K562 (cell line): ENCODE measurements around the gene SNX9. TPM values are rescaled to one million over a fixed set of nuclear protein-coding genes. Genes with fewer than 3 reads are reported as not detected.

Source experiments
- ATAC-seq: fragments of 200-7000 bp; cut with Tn5 transposase; 3 replicates; pipeline ENCODE4 v1.9.1; 2020; ENCODE audit warnings: moderate library complexity
- BruUV-seq: library from RNA; stranded (reverse); fragments of 400-500 nt; replicated peaks from 2 replicates; lab custom pipeline; 2021; lab: Mats Ljungman, UMichigan
- CTCF ChIA-PET: fragments of 300-600 bp; formaldehyde crosslinking; extraction: SDS; loops from one replicate; lab custom pipeline; 2021; ENCODE audit warnings: low intra/inter-chr PET ratio; lab: Yijun Ruan, JAX
- POLR2A ChIA-PET: fragments of 300-600, 350-650 bp; sonication (Branson Sonifier 250); formaldehyde crosslinking; extraction: SDS; loops from one replicate; lab custom pipeline; 2021; ENCODE audit warnings: antibody characterized with exemption, inconsistent platforms; lab: Yijun Ruan, JAX
- DNase-seq, 4 experiments: peaks; one replicate each; pipeline versions ENCODE4 v3.0.0 to v3.0.0-alpha.2; 2011 to 2018; ENCODE audit warnings: low spot score in 3 of 4, mixed read lengths in 3 of 4; ENCODE audit errors: extremely low read depth in 1 of 4
- FAIRE-seq: peaks from 2 replicates; lab custom pipeline; 2011; peaks lifted over from hg19 to GRCh38; lab: Jason Lieb, UNC
- H2AFZ ChIP-seq: 2 replicates; pipeline ENCODE4 v1.6.0; 2011; ENCODE audit warnings: low read depth, low read length, control low read depth, inconsistent platforms
- H3K27ac ChIP-seq: fragments of 200-600 bp; 3 replicates; pipeline ENCODE4 v1.8.0; 2011; ENCODE audit warnings: low read depth, mild to moderate bottlenecking, control low read depth, inconsistent platforms, low read length, moderate library complexity, mixed read lengths; ENCODE audit errors: extremely low read depth
- H3K27me3 ChIP-seq, 2 experiments: fragments of 300-600 bp in 1 of 2; 2 replicates in 1 of 2; 3 replicates in 1 of 2; pipeline versions ENCODE4 v1.6.0 to v1.8.0; 2011; ENCODE audit warnings: inconsistent platforms in 2 of 2, low read length in 2 of 2, mild to moderate bottlenecking in 1 of 2, mixed read lengths in 1 of 2, moderate library complexity in 1 of 2; ENCODE audit not compliant: control insufficient read depth in 2 of 2, insufficient read depth in 2 of 2
- H3K36me3 ChIP-seq: fragments of 300-600 bp; 3 replicates; pipeline ENCODE4 v1.8.0; 2011; ENCODE audit warnings: mild to moderate bottlenecking, low read length, inconsistent platforms; ENCODE audit not compliant: control insufficient read depth, insufficient read depth
- H3K4me1 ChIP-seq, 2 experiments: fragments of 200-600 bp in 1 of 2; replicated peaks in 1 of 2; 2 replicates in 1 of 2; 3 replicates in 1 of 2; pipeline versions ENCODE4 v1.5.1 to v1.8.0; 2011; ENCODE audit warnings: inconsistent platforms in 2 of 2, low read length in 2 of 2, mild to moderate bottlenecking in 1 of 2, mixed read lengths in 1 of 2, moderate library complexity in 1 of 2; ENCODE audit not compliant: control insufficient read depth in 2 of 2, insufficient read depth in 2 of 2
- H3K4me2 ChIP-seq: 2 replicates; pipeline ENCODE4 v1.6.1; 2011; ENCODE audit warnings: low read length, control low read depth, inconsistent platforms, mixed read lengths; ENCODE audit not compliant: insufficient read depth
- H3K4me3 ChIP-seq: fragments of 200-600 bp; sonication (generic), shearing (Covaris generic); 2 replicates; pipeline ENCODE4 v1.5.1; 2016; ENCODE audit warnings: control low read depth, inconsistent platforms
- H3K79me2 ChIP-seq: fragments of 200-600 bp; 3 replicates; pipeline ENCODE4 v1.8.0; 2011; ENCODE audit warnings: low read length, inconsistent platforms; ENCODE audit not compliant: control insufficient read depth, insufficient read depth
- H3K9ac ChIP-seq, 2 experiments: 2 replicates each; pipeline versions ENCODE4 v1.6.0 to v1.6.1; 2011; ENCODE audit warnings: low read depth in 2 of 2, low read length in 2 of 2, control low read depth in 1 of 2, inconsistent platforms in 1 of 2, mild to moderate bottlenecking in 1 of 2, mixed read lengths in 1 of 2; ENCODE audit not compliant: insufficient read depth in 1 of 2
- H3K9me1 ChIP-seq: one replicate; pipeline ENCODE4 v1.6.0; 2011; ENCODE audit warnings: inconsistent platforms, mild to moderate bottlenecking, low read length, moderate library complexity; ENCODE audit not compliant: control insufficient read depth, insufficient read depth
- H3K9me3 ChIP-seq: replicated peaks from 2 replicates; pipeline ENCODE4 v1.5.1; 2011; ENCODE audit warnings: low read depth, low read length, inconsistent platforms; ENCODE audit not compliant: control insufficient read depth, insufficient read depth
- H4K20me1 ChIP-seq: replicated peaks from 2 replicates; pipeline ENCODE4 v1.6.1; 2011; ENCODE audit warnings: low read length, inconsistent platforms, mixed read lengths; ENCODE audit not compliant: control insufficient read depth, insufficient read depth
- ARID1B ChIP-seq: fragments of 450-650 bp; IDR thresholded peaks from 2 replicates; pipeline ENCODE4 v1.6.1; 2016; ENCODE audit warnings: antibody characterized with exemption, mild to moderate bottlenecking, inconsistent platforms
- GTF2E2 ChIP-seq: fragments of 200-800 bp; sonication (Bioruptor generic); IDR thresholded peaks from 2 replicates; pipeline ENCODE4 v1.6.1; 2016; ENCODE audit warnings: missing genetic modification characterization, missing compliant biosample characterization
- HDAC1 ChIP-seq, 2 experiments: fragments of 450-650 bp; IDR thresholded peaks; 2 replicates each; pipeline ENCODE4 v1.6.1; 2016 to 2017; ENCODE audit warnings: inconsistent platforms in 1 of 2, mild to moderate bottlenecking in 1 of 2, moderate library complexity in 1 of 2
- KDM1A ChIP-seq, 2 experiments: fragments of 450-650 bp; IDR thresholded peaks; 2 replicates each; pipeline ENCODE4 v1.6.1; 2016; ENCODE audit warnings: mild to moderate bottlenecking in 2 of 2
- MBD2 ChIP-seq: sonication (generic); IDR thresholded peaks from 2 replicates; pipeline ENCODE4 v1.6.1; 2016; ENCODE audit warnings: low read depth, borderline replicate concordance
- NFE2 ChIP-seq: IDR thresholded peaks from 2 replicates; pipeline ENCODE4 v1.6.1; 2014; ENCODE audit warnings: antibody characterized with exemption, low read depth
- NR1H2 ChIP-seq: sonication (generic); formaldehyde crosslinking; IDR thresholded peaks from 2 replicates; pipeline ENCODE4 v1.4.0; 2020; ENCODE audit warnings: mild to moderate bottlenecking, missing genetic modification reagents
- SIN3B ChIP-seq: fragments of 450-650 bp; IDR thresholded peaks from 2 replicates; pipeline ENCODE4 v1.6.1; 2017; ENCODE audit warnings: low read depth, mild to moderate bottlenecking, moderate library complexity
- SOX6 ChIP-seq: fragments of 450-650 bp; IDR thresholded peaks from 2 replicates; pipeline ENCODE4 v1.6.1; 2014; ENCODE audit warnings: mild to moderate bottlenecking
- TCF3 ChIP-seq: sonication (generic); formaldehyde crosslinking; IDR thresholded peaks from 2 replicates; pipeline ENCODE4 v1.4.0; 2020; ENCODE audit warnings: mild to moderate bottlenecking, missing genetic modification reagents
- TEAD4 ChIP-seq, 2 experiments: sonication (generic) in 1 of 2; formaldehyde crosslinking in 1 of 2; IDR thresholded peaks; 2 replicates each; pipeline versions ENCODE4 v1.6.1 to v1.8.0; 2012 to 2022; ENCODE audit warnings: borderline replicate concordance in 1 of 2, inconsistent platforms in 1 of 2, low read length in 1 of 2, mild to moderate bottlenecking in 1 of 2, missing genetic modification reagents in 1 of 2
- ZNF384 ChIP-seq: IDR thresholded peaks from 2 replicates; pipeline ENCODE4 v1.6.1; 2012; ENCODE audit warnings: low read depth, low read length, improper control_type of control experiment
- WGBS: fragments of 100-300 bp; shearing (Covaris generic); methylation state at CpG from one replicate; pipeline ENCODE4 v1.1.6; 2016; ENCODE audit warnings: low coverage, mixed read lengths; ENCODE audit not compliant: insufficient coverage; ENCODE audit errors: missing lambda C conversion rate; 5-methylcytosine and 5-hydroxymethylcytosine counted together
- in situ Hi-C: fragments of 300-500 bp; cut with MboI; formaldehyde crosslinking; loops from 4 replicates; pipeline ENCODE4 v1.15.0; 2018; ENCODE audit warnings: inconsistent platforms, mixed read lengths
- intact Hi-C: fragments of 100-400 bp; cut with micrococcal nuclease; formaldehyde crosslinking; loops from 2 replicates; pipeline ENCODE4 v1.14.2; 2022
- polyA plus RNA-seq, 8 experiments: library from polyadenylated mRNA; depleted of rRNA in 4 of 8; stranded (reverse) in 5 of 8; unstranded in 3 of 8; fragments of >200 nt; fragmentation: Nextera tagmentation in 2 of 8; fragmentation: Illumina TruSeq in 1 of 8; extraction: Ambion mirVana in 2 of 8; extraction: Trizol in 1 of 8; gene quantifications; 2 replicates each; pipeline versions ENCODE4 v1.2.1 to v1.2.3, GENCODE V29; 2011 to 2014; ENCODE audit warnings: inconsistent platforms in 1 of 8, missing spikeins in 1 of 8
- total RNA-seq, 7 experiments: library from RNA; depleted of rRNA in 6 of 7; stranded (reverse); fragments of >200 nt in 6 of 7; fragmentation: Illumina TruSeq in 2 of 7; extraction: Trizol in 2 of 7; gene quantifications; 2 replicates each; pipeline versions ENCODE4 v1.2.1 to v1.2.3, GENCODE V29; 2011 to 2021; ENCODE audit warnings: low replicate concordance in 1 of 7
- TF ChIP-seq, protein P1 (sequence below), 3 experiments: fragments of 200-800 bp in 1 of 3; fragments of 250-450 bp in 1 of 3; fragments of 450-650 bp in 1 of 3; sonication (Bioruptor Pico) in 1 of 3; sonication (Bioruptor generic) in 1 of 3; formaldehyde crosslinking in 1 of 3; IDR thresholded peaks; 2 replicates each; pipeline versions ENCODE4 v1.6.1 to v1.8.0; 2016 to 2022; ENCODE audit warnings: mild to moderate bottlenecking in 2 of 3, missing genetic modification characterization in 2 of 3, missing compliant biosample characterization in 1 of 3, moderate library complexity in 1 of 3
- TF ChIP-seq, protein P2 (sequence below): fragments of 450-650 bp; IDR thresholded peaks from 2 replicates; pipeline ENCODE4 v1.6.1; 2016; ENCODE audit warnings: mild to moderate bottlenecking

SNX9 gene
- total and polyA plus RNA-seq, 9 of the 15 experiments (the other 6 are each of a cell fraction or from before 2014, with no cell fraction given): 6.0 to 81.7 (median 57.1) TPM

DNA sequence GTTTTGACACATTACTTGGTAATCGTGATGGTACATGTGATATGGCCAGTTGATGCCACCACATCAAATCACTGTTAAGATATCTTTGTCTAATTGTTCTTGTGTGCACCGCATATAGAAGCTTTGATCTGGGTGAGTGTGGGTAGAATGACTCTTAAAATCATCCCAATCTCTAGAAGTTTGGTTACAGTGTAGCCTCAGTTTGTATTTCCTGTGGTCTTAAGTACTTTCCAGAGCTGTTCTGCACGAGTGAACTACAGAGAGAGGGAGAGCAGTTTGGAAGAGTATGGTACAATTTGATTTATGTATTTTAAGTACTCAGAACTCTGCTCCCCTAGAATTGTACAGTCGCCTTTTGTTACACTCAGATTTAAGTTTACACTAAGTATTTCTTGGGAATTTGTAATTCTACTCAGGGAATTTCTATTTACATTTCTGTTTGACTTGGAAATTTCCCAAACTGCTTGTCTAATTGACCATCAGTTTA is 37.5 kb downstream of the SNX9 start (continued):
- TF ChIP-seq SOX6: peak; percentile 33; the same call in 1 of the 2 replicates
- TF ChIP-seq KDM1A (IDR thresholded peaks at IDR 0.05): peak; percentile 51 to 63; a peak in 2 of 4 replicates
- 0 out of 4 replicates have a peak, but pooled peaks of 1 of the 2 experiments have one; percentile 36 for TF ChIP-seq HDAC1 (IDR thresholded peaks at IDR 0.05)

DNA sequence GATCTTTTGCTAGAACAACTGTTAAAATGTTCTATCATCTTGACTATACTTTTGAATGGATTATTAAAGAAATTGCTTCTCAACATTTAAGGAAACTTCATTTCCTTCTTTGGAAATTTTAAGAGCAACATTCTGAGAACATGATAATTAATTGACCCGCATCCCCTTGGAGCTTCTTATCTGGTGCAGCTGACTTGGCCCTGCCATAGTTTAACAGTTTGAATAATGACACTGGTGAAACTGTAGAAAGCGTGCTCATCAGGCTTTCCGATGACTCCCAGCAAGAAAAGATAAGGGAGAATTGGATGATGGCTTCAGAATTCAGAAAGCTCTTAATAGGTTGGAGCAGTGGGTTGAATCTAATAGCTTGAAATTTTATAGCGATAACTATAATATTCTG is 38.1 kb downstream of the SNX9 start:
- Histone ChIP-seq H3K9me3 (no peaks in the 10 kb centered on the region), H3K9ac (peak overlapping the region in 1 of 2 experiments; percentile 11; a peak in 1 of 4 replicates), H3K36me3 (peaks cover 11% of the 10 kb centered on the region; the same call in 2 of the 3 replicates), H4K20me1 (peaks cover 7% of the 10 kb centered on the region), H3K79me2 (peaks cover 100% of the 10 kb centered on the region), H3K4me2 (peak overlapping the region; percentile 62), H2AFZ (no peak overlapping the region), H3K4me1 (peaks cover 16 to 59% of the 10 kb centered on the region in 2 experiments; a peak in 4 of 5 replicates), H3K27me3 (no peaks in the 10 kb centered on the region), H3K27ac (peak overlapping the region; percentile 44; the same call in 2 of the 3 replicates), H3K9me1 (peaks cover 4% of the 10 kb centered on the region), H3K4me3 (no peak overlapping the region)
- DNase-seq (peak in 3 of 4 experiments; percentile 34 to 86 (median 82)), FAIRE-seq (peak; percentile 83), ATAC-seq (peak; percentile 79)
- WGBS: 6% methylated on average over 4 of the region's 4 CpGs
- POLR2A ChIA-PET: interaction anchor here (0.7 to 1.4 kb wide), 5 partner anchors 11 to 92 kb away, joined by 3 to 4 read pairs (median 4); no protein-coding TSS in a partner anchor
- in situ Hi-C loops: no loop called here
- BruUV-seq: no TSS peak
- CTCF ChIA-PET: no interaction called here
- intact Hi-C loops: loop anchor here (2.0 kb wide), 2 partner anchors 20 to 36 kb away; no protein-coding TSS in a partner anchor
- TF ChIP-seq TEAD4 (IDR thresholded peaks at IDR 0.05; ENCODE audit: low read length): peak; percentile 93
- no peak for TF ChIP-seq TEAD4 (CRISPR knock-in tag; IDR thresholded peaks at IDR 0.05; ENCODE audit: borderline replicate concordance)
- TF ChIP-seq TCF3: peak; percentile 87
- TF ChIP-seq, protein P1, sequence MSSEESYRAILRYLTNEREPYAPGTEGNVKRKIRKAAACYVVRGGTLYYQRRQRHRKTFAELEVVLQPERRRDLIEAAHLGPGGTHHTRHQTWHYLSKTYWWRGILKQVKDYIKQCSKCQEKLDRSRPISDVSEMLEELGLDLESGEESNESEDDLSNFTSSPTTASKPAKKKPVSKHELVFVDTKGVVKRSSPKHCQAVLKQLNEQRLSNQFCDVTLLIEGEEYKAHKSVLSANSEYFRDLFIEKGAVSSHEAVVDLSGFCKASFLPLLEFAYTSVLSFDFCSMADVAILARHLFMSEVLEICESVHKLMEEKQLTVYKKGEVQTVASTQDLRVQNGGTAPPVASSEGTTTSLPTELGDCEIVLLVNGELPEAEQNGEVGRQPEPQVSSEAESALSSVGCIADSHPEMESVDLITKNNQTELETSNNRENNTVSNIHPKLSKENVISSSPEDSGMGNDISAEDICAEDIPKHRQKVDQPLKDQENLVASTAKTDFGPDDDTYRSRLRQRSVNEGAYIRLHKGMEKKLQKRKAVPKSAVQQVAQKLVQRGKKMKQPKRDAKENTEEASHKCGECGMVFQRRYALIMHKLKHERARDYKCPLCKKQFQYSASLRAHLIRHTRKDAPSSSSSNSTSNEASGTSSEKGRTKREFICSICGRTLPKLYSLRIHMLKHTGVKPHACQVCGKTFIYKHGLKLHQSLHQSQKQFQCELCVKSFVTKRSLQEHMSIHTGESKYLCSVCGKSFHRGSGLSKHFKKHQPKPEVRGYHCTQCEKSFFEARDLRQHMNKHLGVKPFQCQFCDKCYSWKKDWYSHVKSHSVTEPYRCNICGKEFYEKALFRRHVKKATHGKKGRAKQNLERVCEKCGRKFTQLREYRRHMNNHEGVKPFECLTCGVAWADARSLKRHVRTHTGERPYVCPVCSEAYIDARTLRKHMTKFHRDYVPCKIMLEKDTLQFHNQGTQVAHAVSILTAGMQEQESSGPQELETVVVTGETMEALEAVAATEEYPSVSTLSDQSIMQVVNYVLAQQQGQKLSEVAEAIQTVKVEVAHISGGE (CRISPR knock-in tag; IDR thresholded peaks at IDR 0.05): peak in 1 of 3 experiments; percentile 51; a peak in 2 of 6 replicates
- no peak for TF ChIP-seq SIN3B
- no peak for TF ChIP-seq ZNF384
- TF ChIP-seq, protein P2, sequence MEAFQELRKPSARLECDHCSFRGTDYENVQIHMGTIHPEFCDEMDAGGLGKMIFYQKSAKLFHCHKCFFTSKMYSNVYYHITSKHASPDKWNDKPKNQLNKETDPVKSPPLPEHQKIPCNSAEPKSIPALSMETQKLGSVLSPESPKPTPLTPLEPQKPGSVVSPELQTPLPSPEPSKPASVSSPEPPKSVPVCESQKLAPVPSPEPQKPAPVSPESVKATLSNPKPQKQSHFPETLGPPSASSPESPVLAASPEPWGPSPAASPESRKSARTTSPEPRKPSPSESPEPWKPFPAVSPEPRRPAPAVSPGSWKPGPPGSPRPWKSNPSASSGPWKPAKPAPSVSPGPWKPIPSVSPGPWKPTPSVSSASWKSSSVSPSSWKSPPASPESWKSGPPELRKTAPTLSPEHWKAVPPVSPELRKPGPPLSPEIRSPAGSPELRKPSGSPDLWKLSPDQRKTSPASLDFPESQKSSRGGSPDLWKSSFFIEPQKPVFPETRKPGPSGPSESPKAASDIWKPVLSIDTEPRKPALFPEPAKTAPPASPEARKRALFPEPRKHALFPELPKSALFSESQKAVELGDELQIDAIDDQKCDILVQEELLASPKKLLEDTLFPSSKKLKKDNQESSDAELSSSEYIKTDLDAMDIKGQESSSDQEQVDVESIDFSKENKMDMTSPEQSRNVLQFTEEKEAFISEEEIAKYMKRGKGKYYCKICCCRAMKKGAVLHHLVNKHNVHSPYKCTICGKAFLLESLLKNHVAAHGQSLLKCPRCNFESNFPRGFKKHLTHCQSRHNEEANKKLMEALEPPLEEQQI: no peak
- peak; percentile 59; the same call in 1 of the 2 replicates for TF ChIP-seq MBD2
- peak; percentile 92 for TF ChIP-seq ARID1B
- no peak for TF ChIP-seq NR1H2 (CRISPR knock-in tag)
- no peak for TF ChIP-seq GTF2E2
- TF ChIP-seq NFE2: peak; percentile 75
